ENCODE measurements around the gene ZNF732. TPM values are rescaled to one million over a fixed set of nuclear protein-coding genes. Genes with fewer than 3 reads are reported as not detected.
"Not testable (repeated sequence)": the region's sequence is repeated elsewhere in the genome, so short reads cannot be mapped to it uniquely, and the experiment has no call there.

The ZNF732 gene
- total RNA-seq, 1 experiment from 2014 or later = not detected

GRCh38 chr4:244471-244870 lies 60.8 kb downstream of the ZNF732 start:
- peaks cover 4% of the 10 kb centered on the region for H3K36me3 Mint-ChIP-seq (ENCODE audit: insufficient read depth, unreplicated experiment)
- CTCF ChIA-PET = no interaction called here
- TF ChIP-seq CTCF (IDR thresholded peaks at IDR 0.05; ENCODE audit: unreplicated experiment) = peak; percentile 46
- BruUV-seq (replicated peaks) = no TSS peak
- H3K27me3 Mint-ChIP-seq (ENCODE audit: unreplicated experiment) = no peaks in the 10 kb centered on the region
- peak; percentile 13 for DNase-seq
- no peaks in the 10 kb centered on the region for H3K4me1 Mint-ChIP-seq (ENCODE audit: low read depth, unreplicated experiment)
- peaks cover 5% of the 10 kb centered on the region for H3K9me3 Mint-ChIP-seq (ENCODE audit: low read depth, unreplicated experiment)
- intact Hi-C loops (cut with micrococcal nuclease; ENCODE audit: unreplicated experiment) = no loop called here
- H3K27ac Mint-ChIP-seq (ENCODE audit: unreplicated experiment) = no peak overlapping the region
- H3K4me3 Mint-ChIP-seq (ENCODE audit: low read depth, unreplicated experiment) = no peak overlapping the region

DNA sequence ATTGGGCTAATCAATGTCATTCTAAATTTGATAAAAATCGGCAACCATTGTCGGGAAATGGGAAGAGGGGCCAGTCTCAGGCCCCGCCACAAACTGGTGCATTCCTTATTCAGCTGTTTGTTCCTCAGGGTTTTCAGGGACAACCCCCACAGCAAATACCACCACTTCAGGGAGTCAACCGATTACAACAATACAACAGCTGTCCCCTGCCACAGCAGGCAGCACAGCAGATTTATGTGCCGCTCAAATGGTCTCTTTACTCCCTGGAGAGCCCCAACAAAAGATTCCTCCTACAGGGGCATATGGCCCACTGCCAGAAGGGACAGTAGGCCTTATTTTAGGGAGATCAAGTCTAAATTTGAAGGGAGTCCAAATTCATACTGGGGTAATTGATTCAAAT lies 61.8 kb downstream of the ZNF732 start:
- no peak for TF ChIP-seq CTCF (IDR thresholded peaks at IDR 0.05; ENCODE audit: unreplicated experiment)
- Mint-ChIP-seq H3K4me3 (ENCODE audit: low read depth, unreplicated experiment) (no peak overlapping the region), H3K4me1 (ENCODE audit: low read depth, unreplicated experiment) (no peaks in the 10 kb centered on the region), H3K36me3 (ENCODE audit: insufficient read depth, unreplicated experiment) (peaks cover 4% of the 10 kb centered on the region), H3K27me3 (ENCODE audit: unreplicated experiment) (no peaks in the 10 kb centered on the region), H3K9me3 (ENCODE audit: low read depth, unreplicated experiment) (peaks cover 5% of the 10 kb centered on the region), H3K27ac (ENCODE audit: unreplicated experiment) (no peak overlapping the region)
- BruUV-seq (replicated peaks) = no TSS peak
- no peak for DNase-seq
- intact Hi-C loops (cut with micrococcal nuclease; ENCODE audit: unreplicated experiment) = no loop called here
- CTCF ChIA-PET = no interaction called here

DNA sequence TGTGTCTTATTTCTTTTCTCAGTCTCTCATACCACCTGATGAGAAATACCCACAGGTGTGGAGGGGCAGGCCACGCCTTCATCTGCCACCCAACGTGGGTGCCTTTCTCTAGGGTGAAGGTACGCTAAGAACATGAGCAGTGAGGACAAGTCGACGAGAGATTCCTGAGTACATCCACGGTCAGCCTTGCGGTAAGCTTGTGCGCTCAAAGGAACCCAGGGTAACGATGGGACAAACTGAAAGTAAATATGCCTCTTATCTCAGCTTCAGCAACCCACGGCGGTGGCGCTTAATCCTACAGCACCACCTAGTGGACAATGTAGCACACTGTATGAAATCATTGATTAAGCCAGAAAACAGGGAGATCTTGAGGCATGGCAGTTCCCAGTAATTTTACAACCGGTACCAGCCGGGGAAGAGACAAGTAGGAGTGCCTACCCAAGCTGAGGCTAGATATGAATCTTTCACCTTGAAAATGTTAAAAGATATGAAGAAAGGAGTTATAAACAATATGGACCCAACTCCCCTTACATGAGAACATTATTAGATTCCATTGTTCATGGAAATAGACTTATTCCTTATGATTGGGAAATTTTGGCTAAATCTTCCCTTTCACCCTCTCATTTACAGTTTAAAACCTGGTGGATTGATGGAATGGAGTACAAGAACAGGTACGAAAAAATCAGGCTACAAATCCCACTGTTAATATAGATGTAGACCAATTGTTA lies 63.0 kb downstream of the ZNF732 start:
- Mint-ChIP-seq H3K27ac (ENCODE audit: unreplicated experiment) (no peak overlapping the region), H3K36me3 (ENCODE audit: insufficient read depth, unreplicated experiment) (peaks cover 4% of the 10 kb centered on the region), H3K9me3 (ENCODE audit: low read depth, unreplicated experiment) (peaks cover 5% of the 10 kb centered on the region), H3K4me3 (ENCODE audit: low read depth, unreplicated experiment) (peak overlapping the region; percentile 57), H3K27me3 (ENCODE audit: unreplicated experiment) (no peaks in the 10 kb centered on the region), H3K4me1 (ENCODE audit: low read depth, unreplicated experiment) (no peaks in the 10 kb centered on the region)
- TF ChIP-seq CTCF (IDR thresholded peaks at IDR 0.05; ENCODE audit: unreplicated experiment) = peak; percentile 38
- intact Hi-C loops (cut with micrococcal nuclease; ENCODE audit: unreplicated experiment) = no loop called here
- BruUV-seq (replicated peaks) = no TSS peak
- CTCF ChIA-PET = no interaction called here
- DNase-seq = peak; percentile 33

- BruUV-seq (replicated peaks); H3K9me3 Mint-ChIP-seq (ENCODE audit: low read depth, unreplicated experiment); H3K27ac Mint-ChIP-seq (ENCODE audit: unreplicated experiment); H3K27me3 Mint-ChIP-seq (ENCODE audit: unreplicated experiment); H3K4me1 Mint-ChIP-seq (ENCODE audit: low read depth, unreplicated experiment); intact Hi-C loops (cut with micrococcal nuclease; ENCODE audit: unreplicated experiment); CTCF ChIA-PET; H3K36me3 Mint-ChIP-seq (ENCODE audit: insufficient read depth, unreplicated experiment); DNase-seq; H3K4me3 Mint-ChIP-seq (ENCODE audit: low read depth, unreplicated experiment): not testable (repeated sequence)
Observed at GRCh38 chr4:241411-241810, 63.9 kb downstream of the ZNF732 start.

DNA sequence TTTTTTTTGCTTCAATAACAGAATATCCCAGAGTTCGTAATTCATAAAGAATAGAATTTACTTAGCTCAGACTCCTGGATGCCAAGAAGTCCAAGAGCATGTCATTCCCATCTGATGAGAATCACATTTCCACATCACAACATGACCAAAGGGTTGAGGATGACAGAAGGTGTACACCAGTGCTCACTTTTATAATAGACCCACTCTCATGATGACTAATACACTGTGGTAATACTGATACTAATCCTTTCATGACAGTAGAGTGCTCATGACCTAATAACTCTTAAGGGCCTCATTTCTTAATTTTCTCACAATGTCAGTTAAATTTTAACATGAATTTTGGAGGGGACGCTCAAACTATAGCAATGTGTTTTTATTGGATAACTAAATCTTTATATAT lies 69.2 kb downstream of the ZNF732 start:
- no peak overlapping the region for H3K27ac Mint-ChIP-seq (ENCODE audit: unreplicated experiment)
- TF ChIP-seq CTCF (IDR thresholded peaks at IDR 0.05; ENCODE audit: unreplicated experiment) = no peak
- DNase-seq = no peak
- H3K36me3 Mint-ChIP-seq (ENCODE audit: insufficient read depth, unreplicated experiment) = no peaks in the 10 kb centered on the region
- CTCF ChIA-PET = no interaction called here
- peaks cover 8% of the 10 kb centered on the region for H3K9me3 Mint-ChIP-seq (ENCODE audit: low read depth, unreplicated experiment)
- H3K4me1 Mint-ChIP-seq (ENCODE audit: low read depth, unreplicated experiment) = no peaks in the 10 kb centered on the region
- no TSS peak for BruUV-seq (replicated peaks)
- H3K27me3 Mint-ChIP-seq (ENCODE audit: unreplicated experiment) = no peaks in the 10 kb centered on the region
- intact Hi-C loops (cut with micrococcal nuclease; ENCODE audit: unreplicated experiment) = no loop called here
- no peak overlapping the region for H3K4me3 Mint-ChIP-seq (ENCODE audit: low read depth, unreplicated experiment)

Measured in Calu3 (cell line).